Naive thymus-derived CD8-positive, alpha-beta T cell (primary cell): ENCODE measurements around the gene CDC5L. TPM values are rescaled to one million over a fixed set of nuclear protein-coding genes. Genes with fewer than 3 reads are reported as not detected.
A peak's percentile ranks its signal among the peaks of the same experiment; 100 is the strongest.
"Not testable (repeated sequence)": the region's sequence is repeated elsewhere in the genome, so short reads cannot be mapped to it uniquely, and the experiment has no call there.

Experiments
- ATAC-seq, 2 donors: fragments of 150-1000 bp; cut with Tn5 transposase in 1 of 2; sonication (Bioruptor Pico), chemical (Tn5 transposase) in 1 of 2; 1 replicate in 1 of 2; 2 replicates in 1 of 2; pipeline ENCODE4 v1.10.0; 2021; ENCODE audit warnings: mild to moderate bottlenecking in 2 of 2, moderate library complexity in 2 of 2
- POLR2A ChIA-PET: fragments of 350-600 bp; sonication (Branson Sonifier 250); formaldehyde crosslinking; loops from one replicate; lab custom pipeline; 2021; ENCODE audit warnings: antibody characterized with exemption; lab: Charles Lee
- DNase-seq, 10 donors: peaks; one replicate each; pipeline versions ENCODE4 v3.0.0 to v3.0.0-alpha.2; 2020 to 2022
- H3K27ac Mint-ChIP-seq, 10 donors: one replicate each; pipeline ENCODE4 v1.8.0; 2020 to 2022; ENCODE audit warnings: mild to moderate bottlenecking in 10 of 10, mixed read lengths in 10 of 10, moderate library complexity in 4 of 10, inconsistent platforms in 1 of 10
- H3K27me3 Mint-ChIP-seq, 5 donors: one replicate each; pipeline ENCODE4 v1.8.0; 2021 to 2022; ENCODE audit warnings: mixed read lengths in 5 of 5
- H3K36me3 Mint-ChIP-seq, 3 donors: one replicate each; pipeline ENCODE4 v1.8.0; 2020 to 2022; ENCODE audit warnings: mixed read lengths in 3 of 3, mild to moderate bottlenecking in 2 of 3, inconsistent platforms in 1 of 3
- H3K4me1 Mint-ChIP-seq, 4 donors: one replicate each; pipeline ENCODE4 v1.8.0; 2021 to 2022; ENCODE audit warnings: mixed read lengths in 4 of 4
- H3K4me3 Mint-ChIP-seq, 10 donors: one replicate each; pipeline ENCODE4 v1.8.0; 2020 to 2022; ENCODE audit warnings: mild to moderate bottlenecking in 10 of 10, mixed read lengths in 10 of 10, moderate library complexity in 6 of 10, inconsistent platforms in 1 of 10
- H3K9me3 Mint-ChIP-seq, 9 donors: one replicate each; pipeline ENCODE4 v1.8.0; 2020 to 2022; ENCODE audit warnings: mixed read lengths in 9 of 9, mild to moderate bottlenecking in 3 of 9, inconsistent platforms in 1 of 9, moderate library complexity in 1 of 9
- polyA plus RNA-seq, 3 donors: library from polyadenylated mRNA; unstranded; fragments of 300-500 nt; fragmentation: Illumina TruSeq; gene quantifications; one replicate each; pipeline ENCODE4 v1.2.3, GENCODE V29; 2021
- total RNA-seq, 8 experiments: library from RNA in 2 of 8; stranded (reverse) in 2 of 8; gene quantifications; one replicate each; pipeline ENCODE4 v1.2.3 and lab custom pipeline; 2021 to 2026

Gene CDC5L
- total and polyA plus RNA-seq, 5 experiments from 2014 or later: 9.6 to 21.8 (median 14.9) TPM

DNA sequence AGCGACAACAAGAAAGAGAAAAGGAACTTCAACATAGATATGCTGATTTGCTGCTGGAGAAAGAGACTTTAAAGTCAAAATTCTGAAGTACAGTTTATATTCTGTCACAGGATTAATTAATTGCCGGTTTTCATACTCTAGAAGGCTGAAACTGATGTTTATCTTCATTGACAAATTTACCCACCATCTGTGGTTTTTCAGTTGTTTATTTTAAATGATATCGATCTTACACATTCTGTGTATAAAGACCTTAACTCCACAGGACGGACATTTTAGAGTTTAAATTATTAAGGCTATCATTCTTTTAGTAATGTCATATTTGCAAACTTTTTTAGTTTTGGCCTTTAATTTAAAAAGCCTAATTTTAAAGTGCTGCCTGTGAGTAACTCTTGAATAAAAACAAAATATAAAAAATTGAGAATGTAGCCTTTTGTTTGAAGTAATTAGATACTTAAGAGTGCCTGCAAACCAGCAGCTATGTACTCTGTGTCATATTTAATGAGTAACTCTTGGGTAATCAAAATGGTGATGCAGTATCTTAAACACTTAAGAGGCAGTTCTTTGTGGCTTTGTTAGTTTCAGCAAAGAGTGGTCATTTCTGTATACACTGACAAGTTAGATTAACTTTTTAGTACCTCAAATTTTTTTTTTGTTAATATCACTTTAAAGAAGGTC lies 59.3 kb downstream of the CDC5L start:
- peaks cover 19 to 67% (median 31%) of the 10 kb centered on the region in 3 donors for H3K36me3 Mint-ChIP-seq
- H3K9me3 Mint-ChIP-seq: peaks cover 0 to 26% (median 14%) of the 10 kb centered on the region in 9 donors
- POLR2A ChIA-PET: no interaction called here
- no peak overlapping the region for H3K27ac Mint-ChIP-seq
- H3K27me3 Mint-ChIP-seq: no peaks in the 10 kb centered on the region
- H3K4me1 Mint-ChIP-seq: peaks cover 2 to 9% (median 8%) of the 10 kb centered on the region in 4 donors
- ATAC-seq (no peak), DNase-seq (no peak)
- H3K4me3 Mint-ChIP-seq: no peak overlapping the region

DNA sequence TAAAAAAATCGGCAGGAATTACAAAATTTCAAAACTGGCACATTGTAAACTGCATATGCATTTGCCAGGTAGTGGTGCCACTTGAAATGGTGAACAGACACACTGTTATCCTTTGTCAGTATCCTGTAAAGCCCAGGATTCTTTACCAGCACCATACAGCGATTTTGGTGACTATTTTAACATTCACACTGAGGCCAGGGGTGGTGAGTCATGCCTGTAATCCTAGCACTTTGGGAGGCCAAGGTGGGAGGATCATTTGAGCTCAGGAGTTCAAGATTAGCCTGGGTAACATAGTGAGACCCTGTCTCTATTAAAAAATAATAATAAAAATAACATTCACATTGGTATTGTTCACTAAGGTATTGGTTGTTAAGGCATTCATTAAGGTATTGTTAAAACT lies 61.7 kb downstream of the CDC5L start:
- H3K9me3 Mint-ChIP-seq, H3K27ac Mint-ChIP-seq, H3K4me3 Mint-ChIP-seq, H3K4me1 Mint-ChIP-seq, ATAC-seq, DNase-seq, POLR2A ChIA-PET, H3K27me3 Mint-ChIP-seq: not testable (repeated sequence)
- H3K36me3 Mint-ChIP-seq: peaks cover under 1 to 54% (median 13%) of the 10 kb centered on the region in 3 donors

DNA sequence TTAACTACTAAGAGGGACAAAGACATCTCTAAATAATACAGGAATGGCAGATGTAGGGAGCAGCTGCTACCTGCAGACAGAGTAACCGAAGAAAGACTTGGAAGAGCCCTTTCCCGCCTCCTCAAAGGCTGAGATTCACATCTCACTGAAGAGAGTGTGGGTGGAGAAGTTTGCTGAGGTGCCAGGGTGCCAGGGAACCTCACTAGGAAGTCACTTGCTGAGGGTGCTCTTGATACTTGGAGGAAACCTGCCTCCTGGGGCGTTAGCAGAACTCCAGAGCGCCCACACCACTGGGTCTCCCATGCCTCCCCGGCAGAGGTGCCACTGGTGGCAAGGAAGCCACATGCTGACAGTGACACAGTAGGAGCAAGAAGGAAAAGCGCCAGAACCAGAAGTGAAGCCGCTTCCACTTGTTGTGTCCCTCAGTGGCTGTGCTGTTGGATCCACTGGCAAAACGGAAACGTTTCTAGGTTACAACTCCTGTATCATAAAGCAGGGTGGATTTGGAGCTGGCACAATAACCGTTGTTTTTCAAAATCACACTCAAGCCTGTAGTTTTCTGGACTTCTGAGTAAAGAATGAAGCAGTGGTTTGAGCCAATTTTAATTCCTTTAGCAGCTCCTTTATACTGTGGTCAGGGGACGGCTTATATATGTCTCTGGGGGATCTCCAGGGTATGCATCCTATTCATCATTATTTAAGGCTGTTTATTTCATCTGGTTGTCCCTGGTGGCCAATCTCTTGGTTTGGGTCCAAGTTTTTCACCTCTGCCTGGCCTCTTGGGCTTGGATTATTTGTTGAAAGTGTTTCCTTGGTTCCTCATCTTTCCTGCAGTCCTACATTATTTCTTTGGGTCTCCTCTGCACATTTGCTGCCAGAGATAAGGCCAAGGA lies 64.5 kb downstream of the CDC5L start:
- ATAC-seq: no peak
- Mint-ChIP-seq H3K36me3 (peaks cover 0 to 34% (median 8%) of the 10 kb centered on the region in 3 donors), H3K27me3 (no peaks in the 10 kb centered on the region), H3K9me3 (no peaks in the 10 kb centered on the region), H3K4me1 (peaks cover 0 to 5% (median 1%) of the 10 kb centered on the region in 4 donors), H3K27ac (peak overlapping the region in 5 of 10 donors; percentile 6 to 56 (median 10)), H3K4me3 (no peak overlapping the region)
- POLR2A ChIA-PET: no interaction called here
- no peak for DNase-seq

GRCh38 chr6:44452725-44453124 lies 65.2 kb downstream of the CDC5L start:
- no peak for ATAC-seq
- Mint-ChIP-seq H3K27me3 (no peaks in the 10 kb centered on the region), H3K4me1 (peaks cover 0 to 5% (median 2%) of the 10 kb centered on the region in 4 donors), H3K9me3 (no peaks in the 10 kb centered on the region), H3K27ac (peak overlapping the region in 7 of 10 donors; percentile 6 to 56 (median 41)), H3K4me3 (no peak overlapping the region), H3K36me3 (peaks cover 0 to 27% (median 6%) of the 10 kb centered on the region in 3 donors)
- POLR2A ChIA-PET: no interaction called here
- no peak for DNase-seq

DNA sequence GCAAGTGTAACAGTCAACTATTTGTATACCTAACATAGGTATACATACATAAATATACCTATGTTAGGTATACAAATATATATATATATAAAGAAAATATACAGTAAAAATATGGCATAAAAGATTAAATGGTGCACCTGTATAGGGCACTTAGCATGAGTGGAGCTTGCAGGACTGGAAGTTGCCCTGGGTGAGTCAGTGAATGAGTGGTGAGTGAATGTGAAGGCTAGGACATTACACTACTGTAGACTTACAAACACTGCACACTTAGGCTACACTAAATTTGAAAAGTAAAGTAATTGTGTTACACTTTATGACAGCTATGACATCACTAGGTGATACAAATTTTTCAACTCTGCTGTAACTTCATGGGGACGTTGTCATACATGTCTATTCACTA lies 65.6 kb downstream of the CDC5L start:
- POLR2A ChIA-PET: no interaction called here

GRCh38 chr6:44454198-44454597 lies 66.7 kb downstream of the CDC5L start:
- Mint-ChIP-seq H3K4me1 (peaks cover 0 to 5% (median 2%) of the 10 kb centered on the region in 4 donors), H3K4me3 (no peak overlapping the region), H3K27ac (peak overlapping the region in 2 of 10 donors; percentile 21 to 82), H3K9me3 (no peaks in the 10 kb centered on the region), H3K36me3 (peaks cover 0 to 18% (median 0%) of the 10 kb centered on the region in 3 donors), H3K27me3 (peaks cover 0 to 4% (median 0%) of the 10 kb centered on the region in 5 donors)
- ATAC-seq (no peak), DNase-seq (no peak)
- POLR2A ChIA-PET: no interaction called here

More for the DNA sequence above, 65.6 kb downstream of the CDC5L start:
- Mint-ChIP-seq H3K27ac (peak overlapping the region in 3 of 10 donors; percentile 10 to 56 (median 50)), H3K27me3 (peaks cover 0 to 3% (median 0%) of the 10 kb centered on the region in 5 donors), H3K4me3 (no peak overlapping the region), H3K9me3 (no peaks in the 10 kb centered on the region), H3K36me3 (peaks cover 0 to 23% (median 2%) of the 10 kb centered on the region in 3 donors), H3K4me1 (peaks cover 0 to 5% (median 2%) of the 10 kb centered on the region in 4 donors)
- ATAC-seq (no peak), DNase-seq (no peak)

- DNase-seq: peak in 7 of 10 donors; percentile 12 to 34 (median 31)
- peak; percentile 61 to 73 for ATAC-seq
- POLR2A ChIA-PET: no interaction called here
- Mint-ChIP-seq H3K4me3 (no peak overlapping the region), H3K4me1 (peaks cover 0 to 5% (median 2%) of the 10 kb centered on the region in 4 donors), H3K27me3 (peaks cover 0 to 4% (median 0%) of the 10 kb centered on the region in 5 donors), H3K27ac (peak overlapping the region in 1 of 10 donors; percentile 85), H3K9me3 (no peaks in the 10 kb centered on the region), H3K36me3 (peaks cover 0 to 12% (median 0%) of the 10 kb centered on the region in 3 donors)
Measured at GRCh38 chr6:44456070-44456965, 68.8 kb downstream of the CDC5L start.

DNA sequence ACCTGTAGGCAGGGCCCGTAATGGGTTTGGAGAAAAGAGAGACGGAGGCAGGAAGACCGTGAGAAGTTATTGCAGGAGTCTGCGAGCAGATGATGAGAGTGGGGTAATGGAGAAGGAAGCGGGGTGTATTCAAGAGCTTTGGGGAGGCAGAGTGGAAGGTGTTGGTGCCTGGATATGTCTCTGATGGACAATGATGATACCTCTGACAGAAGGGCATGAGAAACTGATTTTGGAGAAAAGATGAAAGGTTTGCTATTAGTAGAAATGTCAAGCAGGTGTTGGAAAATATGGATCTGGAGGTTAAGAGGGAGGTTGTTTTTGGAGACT lies 69.4 kb downstream of the CDC5L start:
- H3K4me1 Mint-ChIP-seq: peaks cover 0 to 5% (median 1%) of the 10 kb centered on the region in 4 donors
- POLR2A ChIA-PET: no interaction called here
- H3K27me3 Mint-ChIP-seq: peaks cover 0 to 4% (median 0%) of the 10 kb centered on the region in 5 donors
- peaks cover 0 to 7% (median 0%) of the 10 kb centered on the region in 3 donors for H3K36me3 Mint-ChIP-seq
- H3K9me3 Mint-ChIP-seq: no peaks in the 10 kb centered on the region
- ATAC-seq (no peak), DNase-seq (no peak)
- peak overlapping the region in 1 of 10 donors; percentile 85 for H3K27ac Mint-ChIP-seq
- no peak overlapping the region for H3K4me3 Mint-ChIP-seq

GRCh38 chr6:44457596-44457995 lies 70.1 kb downstream of the CDC5L start:
- Mint-ChIP-seq H3K4me1 (peaks cover 0 to 5% (median 1%) of the 10 kb centered on the region in 4 donors), H3K27ac (no peak overlapping the region), H3K27me3 (peaks cover 0 to 9% (median 4%) of the 10 kb centered on the region in 5 donors), H3K36me3 (peaks cover 0 to 5% (median 0%) of the 10 kb centered on the region in 3 donors), H3K9me3 (no peaks in the 10 kb centered on the region), H3K4me3 (no peak overlapping the region)
- no peak for DNase-seq
- POLR2A ChIA-PET: no interaction called here
- no peak for ATAC-seq

DNA sequence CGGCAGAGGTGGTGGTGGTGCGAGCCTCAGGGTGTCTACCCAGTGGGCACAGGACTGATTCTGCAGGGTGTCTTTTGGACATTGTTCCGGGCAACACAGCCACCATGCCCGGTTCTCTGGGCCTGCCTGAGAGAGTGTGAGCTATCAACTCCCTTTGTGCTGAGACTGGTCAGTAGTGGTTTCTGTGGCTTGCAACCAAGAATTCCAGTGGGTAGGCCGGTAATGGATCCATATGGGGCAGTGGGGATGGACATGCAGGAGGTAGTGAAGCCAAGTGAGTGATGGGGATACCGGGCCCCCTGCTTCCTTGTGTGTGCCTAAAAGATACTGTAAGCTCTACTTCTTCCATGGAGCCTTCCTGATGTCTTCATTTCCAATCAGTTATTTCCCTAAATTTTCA lies 71.0 kb downstream of the CDC5L start:
- Mint-ChIP-seq H3K4me3 (no peak overlapping the region), H3K36me3 (peaks cover 0 to 2% (median 0%) of the 10 kb centered on the region in 3 donors), H3K4me1 (peaks cover 0 to 5% (median 1%) of the 10 kb centered on the region in 4 donors), H3K27ac (no peak overlapping the region), H3K27me3 (peaks cover 0 to 10% (median 6%) of the 10 kb centered on the region in 5 donors), H3K9me3 (no peaks in the 10 kb centered on the region)
- POLR2A ChIA-PET: no interaction called here
- ATAC-seq: no peak
- DNase-seq: no peak

DNA sequence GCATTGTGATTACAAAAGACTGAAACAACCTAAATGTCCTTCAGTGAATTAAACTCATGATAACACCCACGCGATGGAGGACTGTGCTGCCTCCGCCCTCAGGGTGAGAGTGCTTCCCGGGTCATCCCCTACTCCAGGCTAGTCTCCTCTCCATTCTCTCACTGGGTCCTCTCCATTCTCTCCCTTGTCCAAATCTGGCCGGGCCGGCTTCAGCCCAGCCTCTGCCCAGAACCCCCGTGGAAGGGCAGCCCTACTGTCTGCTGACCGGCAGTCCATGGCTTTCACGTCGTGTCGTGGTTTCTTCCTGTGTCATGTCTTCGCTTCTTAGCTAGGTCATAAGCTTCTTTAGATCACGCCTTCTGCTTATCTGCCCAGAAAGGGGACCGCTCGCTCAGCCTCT lies 74.8 kb downstream of the CDC5L start:
- ATAC-seq (no peak), DNase-seq (no peak)
- H3K27ac Mint-ChIP-seq: no peak overlapping the region
- H3K27me3 Mint-ChIP-seq: peaks cover 3 to 18% (median 6%) of the 10 kb centered on the region in 5 donors
- POLR2A ChIA-PET: no interaction called here
- H3K4me3 Mint-ChIP-seq: no peak overlapping the region
- H3K9me3 Mint-ChIP-seq: no peaks in the 10 kb centered on the region
- no peaks in the 10 kb centered on the region for H3K4me1 Mint-ChIP-seq
- no peaks in the 10 kb centered on the region for H3K36me3 Mint-ChIP-seq
